Measurements from ENCODE around the gene NEO1.

- TF ChIP-seq YY1 (IDR thresholded peaks at IDR 0.05; ENCODE audit: low read depth): no peak
- TF ChIP-seq EP300 (IDR thresholded peaks at IDR 0.05; ENCODE audit: borderline replicate concordance in 1 of 2, low read depth in 1 of 2, low read length in 1 of 2): no peak
- TF ChIP-seq NFIC (IDR thresholded peaks at IDR 0.05; ENCODE audit: borderline replicate concordance): no peak
Observed at GRCh38 chr15:73233623-73234022, 181.4 kb downstream of the NEO1 start.
